Naive B cell (primary cell): Measurements from ENCODE around the gene USP12. TPM values are rescaled to one million over a fixed set of nuclear protein-coding genes. Genes with fewer than 3 reads are reported as not detected.
"Not testable (repeated sequence)": the region's sequence is repeated elsewhere in the genome, so short reads cannot be mapped to it uniquely, and the experiment has no call there.

Experiments used
- ATAC-seq, 2 donors: fragments of 150-1000 bp; cut with Tn5 transposase; 2 replicates each; pipeline ENCODE4 v1.10.0; 2021; ENCODE audit warnings: low read depth in 2 of 2, mild to moderate bottlenecking in 2 of 2, moderate library complexity in 2 of 2
- DNase-seq: peaks from one replicate; pipeline ENCODE4 v3.0.0; 2022
- H3K27ac Mint-ChIP-seq, 6 donors: one replicate each; pipeline ENCODE4 v1.8.0; 2020 to 2022; ENCODE audit warnings: mild to moderate bottlenecking in 6 of 6, mixed read lengths in 6 of 6, moderate library complexity in 5 of 6, inconsistent platforms in 2 of 6
- H3K27me3 Mint-ChIP-seq, 3 donors: one replicate each; pipeline ENCODE4 v1.8.0; 2021 to 2022; ENCODE audit warnings: mixed read lengths in 3 of 3, mild to moderate bottlenecking in 1 of 3
- H3K36me3 Mint-ChIP-seq, 2 donors: one replicate each; pipeline ENCODE4 v1.8.0; 2020 to 2022; ENCODE audit warnings: mixed read lengths in 2 of 2, inconsistent platforms in 1 of 2, mild to moderate bottlenecking in 1 of 2
- H3K4me1 Mint-ChIP-seq, 3 donors: one replicate each; pipeline ENCODE4 v1.8.0; 2020 to 2022; ENCODE audit warnings: mixed read lengths in 3 of 3, inconsistent platforms in 1 of 3, mild to moderate bottlenecking in 1 of 3, moderate library complexity in 1 of 3
- H3K4me3 Mint-ChIP-seq, 8 donors: one replicate each; pipeline ENCODE4 v1.8.0; 2020 to 2022; ENCODE audit warnings: mild to moderate bottlenecking in 8 of 8, mixed read lengths in 8 of 8, moderate library complexity in 8 of 8, inconsistent platforms in 2 of 8
- H3K9me3 Mint-ChIP-seq, 7 donors: one replicate each; pipeline ENCODE4 v1.8.0; 2020 to 2022; ENCODE audit warnings: mixed read lengths in 7 of 7, mild to moderate bottlenecking in 5 of 7, inconsistent platforms in 2 of 7, moderate library complexity in 1 of 7
- polyA plus RNA-seq, 6 donors: library from polyadenylated mRNA; unstranded; fragments of 300-500 nt; fragmentation: Illumina TruSeq; gene quantifications; one replicate each; pipeline ENCODE4 v1.2.3, GENCODE V29; 2021; ENCODE audit warnings: low read depth in 6 of 6

Gene USP12, protein sequence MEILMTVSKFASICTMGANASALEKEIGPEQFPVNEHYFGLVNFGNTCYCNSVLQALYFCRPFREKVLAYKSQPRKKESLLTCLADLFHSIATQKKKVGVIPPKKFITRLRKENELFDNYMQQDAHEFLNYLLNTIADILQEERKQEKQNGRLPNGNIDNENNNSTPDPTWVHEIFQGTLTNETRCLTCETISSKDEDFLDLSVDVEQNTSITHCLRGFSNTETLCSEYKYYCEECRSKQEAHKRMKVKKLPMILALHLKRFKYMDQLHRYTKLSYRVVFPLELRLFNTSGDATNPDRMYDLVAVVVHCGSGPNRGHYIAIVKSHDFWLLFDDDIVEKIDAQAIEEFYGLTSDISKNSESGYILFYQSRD
- polyA plus RNA-seq = 10 to 100 TPM; 49.1 to 91.6 (median 58.2) TPM

DNA sequence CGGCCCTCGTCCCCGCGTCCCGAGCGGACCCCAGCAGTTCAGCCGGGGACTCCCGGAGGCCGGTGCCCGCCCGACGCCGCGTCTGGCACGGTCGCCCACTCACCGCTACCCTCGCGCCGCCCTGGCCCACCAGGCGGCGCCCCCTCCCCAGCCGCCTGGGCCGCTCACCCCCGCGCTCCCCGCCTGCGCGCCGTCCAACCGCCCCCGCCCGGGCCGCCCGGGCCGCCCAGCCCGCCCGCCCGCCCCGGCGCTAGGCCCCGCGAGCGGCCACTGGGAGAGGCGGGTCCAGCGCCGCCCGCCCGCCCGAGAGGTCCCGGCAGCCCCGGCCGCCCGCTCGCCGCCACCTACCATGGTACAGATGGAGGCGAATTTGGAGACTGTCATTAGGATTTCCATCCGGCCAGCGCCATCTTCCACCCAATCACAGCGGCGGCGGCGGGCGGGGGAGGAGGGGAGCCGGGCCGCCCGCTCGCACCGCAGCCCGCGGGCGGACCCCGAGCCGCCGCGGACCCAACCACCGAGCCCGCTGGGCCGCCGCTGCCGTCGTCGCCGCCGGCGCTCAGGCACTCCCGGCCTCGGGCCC, at the start of gene USP12:
Gene USP12 (minus strand): TSS at position 568 of the 583 bp plus-strand sequence. CDS start 172 bp downstream, at position 396.
- Mint-ChIP-seq H3K36me3 (no peaks in the 10 kb centered on the region), H3K27ac (peak within 1 kb of the TSS; percentile 92 to 99 (median 98)), H3K9me3 (no peaks in the 10 kb centered on the region), H3K27me3 (no peaks in the 10 kb centered on the region), H3K4me3 (peak within 1 kb of the TSS; percentile 92 to 99 (median 97)), H3K4me1 (peaks cover 51 to 58% (median 53%) of the 10 kb centered on the region in 3 donors)
- ATAC-seq = peak; percentile 19 to 22
- DNase-seq = peak; percentile 47

DNA sequence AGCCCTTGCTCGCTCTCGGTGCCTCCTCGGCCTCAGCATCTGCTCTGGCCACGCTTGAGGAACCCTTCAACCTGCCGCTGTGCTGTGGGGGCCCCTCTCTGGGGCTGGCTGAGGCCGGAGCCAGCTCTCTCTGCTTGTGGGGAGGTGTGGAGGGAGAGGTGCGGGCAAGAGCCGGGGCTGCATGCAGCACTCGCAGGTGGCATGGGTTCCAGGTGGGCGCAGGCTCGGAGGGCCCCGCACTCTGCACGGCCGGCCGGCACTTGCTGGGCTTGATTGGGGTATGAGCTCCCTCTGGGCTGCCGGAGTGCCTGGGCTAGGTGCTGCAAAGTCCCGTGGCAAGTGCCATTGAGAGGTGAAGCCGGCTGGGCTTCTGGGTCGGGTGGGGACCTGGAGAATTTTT, 48.0 kb upstream of the USP12 start:
- Mint-ChIP-seq H3K4me1 (peaks cover 40 to 53% (median 51%) of the 10 kb centered on the region in 3 donors), H3K4me3 (peak overlapping the region in 1 of 8 donors; percentile 3), H3K36me3 (peaks cover 0 to 11% of the 10 kb centered on the region in 2 donors), H3K27me3 (no peaks in the 10 kb centered on the region), H3K9me3 (peaks cover 0 to 15% (median 0%) of the 10 kb centered on the region in 7 donors), H3K27ac (peak overlapping the region in 2 of 6 donors; percentile 3 to 51)
- ATAC-seq (no peak), DNase-seq (no peak)

DNA sequence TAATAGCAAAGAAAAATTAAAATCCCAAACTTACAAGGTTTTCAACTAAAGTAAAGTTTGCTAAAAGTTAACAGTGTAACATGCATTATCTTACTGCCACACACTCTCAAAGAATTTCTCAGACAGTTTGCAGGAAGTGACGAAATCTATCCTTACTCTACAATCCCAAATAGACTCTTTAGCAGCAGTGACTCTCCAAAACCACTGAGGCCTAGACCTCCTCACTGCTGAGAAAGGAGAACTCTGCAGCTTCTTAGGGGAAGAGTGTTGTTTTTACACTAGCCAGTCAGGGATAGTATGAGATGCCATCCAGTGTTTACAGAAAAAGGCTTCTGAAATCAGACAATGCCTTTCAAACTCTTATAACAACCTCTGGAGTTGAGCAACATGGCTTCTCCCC, 47.2 kb upstream of the USP12 start:
- not testable (repeated sequence) for H3K27me3 Mint-ChIP-seq, DNase-seq, H3K4me3 Mint-ChIP-seq, ATAC-seq
- H3K9me3 Mint-ChIP-seq = peaks cover 0 to 13% (median 0%) of the 10 kb centered on the region in 7 donors
- peak overlapping the region in 1 of 6 donors; percentile 32 for H3K27ac Mint-ChIP-seq
- H3K4me1 Mint-ChIP-seq = peaks cover 38 to 51% (median 46%) of the 10 kb centered on the region in 3 donors
- peaks cover 0 to 18% of the 10 kb centered on the region in 2 donors for H3K36me3 Mint-ChIP-seq

DNA sequence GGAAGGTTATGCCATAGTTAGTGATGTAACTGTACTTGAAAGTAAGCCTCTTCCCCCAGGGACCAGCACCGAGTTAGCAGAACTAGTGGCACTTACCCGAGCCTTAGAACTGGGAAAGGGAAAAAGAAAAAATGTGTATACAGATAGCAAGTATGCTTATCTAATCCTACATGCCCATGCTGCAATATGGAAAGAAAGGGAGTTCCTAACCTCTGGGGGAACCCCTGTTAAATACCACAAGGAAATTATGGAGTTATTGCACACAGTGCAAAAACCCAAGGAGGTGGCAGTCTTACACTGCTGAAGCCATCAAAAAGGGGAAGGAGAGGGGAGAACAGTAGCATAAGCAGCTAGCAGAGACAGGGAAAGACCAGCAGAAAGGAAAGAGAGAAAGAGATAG, 46.2 kb upstream of the USP12 start:
- DNase-seq, ATAC-seq, H3K27me3 Mint-ChIP-seq: not testable (repeated sequence)
- Mint-ChIP-seq H3K9me3 (peaks cover 0 to 13% (median 0%) of the 10 kb centered on the region in 7 donors), H3K4me3 (peak overlapping the region in 2 of 8 donors; percentile 9 to 68), H3K4me1 (peaks cover 33 to 48% (median 38%) of the 10 kb centered on the region in 3 donors), H3K36me3 (peaks cover 0 to 19% of the 10 kb centered on the region in 2 donors), H3K27ac (peak overlapping the region in 3 of 6 donors; percentile 0 to 66 (median 3))

DNA sequence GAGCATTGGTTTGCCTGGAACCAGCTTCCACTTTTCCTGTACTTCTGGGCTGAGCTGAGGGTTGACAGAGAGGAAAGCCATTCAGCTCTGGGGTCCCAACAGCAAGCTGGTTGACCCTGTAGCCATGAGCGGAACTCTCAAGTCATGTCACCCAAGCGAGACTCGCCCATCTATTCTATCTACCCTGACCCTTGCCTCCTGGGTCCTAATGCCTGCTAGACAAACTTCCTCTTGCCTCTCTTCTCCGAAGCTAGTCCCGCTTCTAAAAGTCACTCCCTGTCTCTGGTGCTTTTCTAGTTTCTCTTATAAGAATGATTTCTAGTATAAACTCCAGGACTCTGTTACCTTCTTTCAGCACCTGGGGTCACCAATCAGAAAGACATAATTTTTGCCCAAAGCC, 41.8 kb upstream of the USP12 start:
- not testable (repeated sequence) for H3K27ac Mint-ChIP-seq, DNase-seq, H3K36me3 Mint-ChIP-seq, ATAC-seq, H3K27me3 Mint-ChIP-seq, H3K9me3 Mint-ChIP-seq
- Mint-ChIP-seq H3K4me1 (peaks cover 10 to 21% (median 14%) of the 10 kb centered on the region in 3 donors), H3K4me3 (peak overlapping the region in 6 of 8 donors; percentile 4 to 88 (median 48))

DNA sequence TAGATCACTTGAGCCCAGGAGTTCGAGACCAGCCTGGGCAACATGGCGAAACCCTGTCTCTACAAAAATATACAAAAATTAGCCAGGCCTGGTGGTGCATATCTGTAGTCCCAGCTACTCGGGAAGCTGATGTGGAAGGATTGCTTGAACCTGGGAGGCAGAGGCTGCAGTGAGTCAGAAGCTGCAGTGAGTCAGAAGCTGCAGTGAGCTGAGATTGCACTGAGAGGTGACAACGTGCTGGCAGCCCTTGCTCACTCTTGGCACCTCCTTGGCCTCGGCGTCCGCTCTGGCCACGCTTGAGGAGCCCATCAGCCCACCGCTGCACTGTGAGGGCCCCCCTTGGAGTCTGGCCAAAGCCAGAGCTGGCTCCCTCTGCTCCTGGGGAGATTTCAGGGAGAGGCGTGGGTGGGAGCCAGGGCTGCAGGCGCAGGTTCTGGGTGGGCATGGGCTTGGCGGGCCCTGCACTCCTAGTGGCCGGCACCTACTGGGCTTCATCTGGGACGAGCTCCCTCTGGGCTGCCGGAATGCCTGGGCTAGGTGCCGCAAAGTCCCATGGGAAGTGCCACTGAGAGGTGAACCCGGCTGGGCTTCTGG, 40.3 kb upstream of the USP12 start:
- Mint-ChIP-seq H3K9me3 (peaks cover 0 to 4% (median 0%) of the 10 kb centered on the region in 7 donors), H3K4me3 (no peak overlapping the region), H3K27ac (peak overlapping the region in 1 of 6 donors; percentile 89), H3K4me1 (peaks cover 0 to 9% (median 4%) of the 10 kb centered on the region in 3 donors), H3K27me3 (no peaks in the 10 kb centered on the region), H3K36me3 (peaks cover 7 to 8% of the 10 kb centered on the region in 2 donors)
- no peak for ATAC-seq
- DNase-seq = no peak

DNA sequence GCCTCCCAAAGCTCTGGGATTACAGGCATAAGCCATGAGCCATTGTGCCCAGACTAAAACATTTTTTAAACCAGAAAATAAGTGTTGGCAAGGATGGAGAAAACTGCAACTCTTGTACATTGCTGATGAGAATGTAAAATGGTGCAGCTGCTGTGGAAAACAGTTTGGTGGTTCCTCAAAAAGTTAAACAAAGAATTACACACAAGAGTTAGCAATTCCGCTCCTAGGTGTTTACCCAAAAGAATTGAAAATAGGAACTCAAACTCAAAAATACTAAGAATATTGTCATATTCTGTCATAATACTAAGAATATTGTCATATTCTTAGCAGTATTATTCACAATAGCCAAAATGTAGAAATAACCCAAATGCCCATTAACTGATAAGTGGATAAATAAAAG, 39.7 kb upstream of the USP12 start:
- Mint-ChIP-seq H3K4me3 (no peak overlapping the region), H3K27ac (peak overlapping the region in 1 of 6 donors; percentile 89)

DNA sequence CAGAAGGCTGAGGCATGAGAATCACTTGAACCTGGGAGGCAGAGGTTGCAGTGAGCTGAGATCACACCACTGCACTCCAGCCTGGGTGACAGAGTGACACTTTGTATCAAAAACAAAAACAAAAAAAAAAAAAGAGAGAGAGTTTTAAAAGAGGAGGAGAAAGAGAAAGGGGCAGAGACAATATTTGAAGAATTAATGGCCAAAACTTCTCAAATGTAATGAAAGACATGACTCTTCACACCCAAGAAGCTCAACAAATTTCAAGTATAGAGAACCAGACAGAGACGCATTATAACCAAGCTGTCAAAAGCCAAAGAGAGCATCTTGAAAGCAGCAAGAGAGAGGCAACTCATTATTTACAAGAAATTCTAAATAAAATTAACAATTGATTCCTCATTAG, 36.9 kb upstream of the USP12 start:
- H3K9me3 Mint-ChIP-seq = peaks cover 0 to 4% (median 0%) of the 10 kb centered on the region in 7 donors
- DNase-seq = no peak
- peaks cover 0 to 7% of the 10 kb centered on the region in 2 donors for H3K36me3 Mint-ChIP-seq
- no peak for ATAC-seq
- peak overlapping the region in 1 of 6 donors; percentile 87 for H3K27ac Mint-ChIP-seq
- H3K4me3 Mint-ChIP-seq = no peak overlapping the region
- H3K4me1 Mint-ChIP-seq = peaks cover 0 to 6% (median 0%) of the 10 kb centered on the region in 3 donors
- H3K27me3 Mint-ChIP-seq = no peaks in the 10 kb centered on the region

More for the DNA sequence above, 39.7 kb upstream of the USP12 start:
- Mint-ChIP-seq H3K36me3 (peaks cover 7 to 8% of the 10 kb centered on the region in 2 donors), H3K9me3 (peaks cover 0 to 4% (median 0%) of the 10 kb centered on the region in 7 donors), H3K27me3 (no peaks in the 10 kb centered on the region), H3K4me1 (peaks cover 0 to 9% (median 4%) of the 10 kb centered on the region in 3 donors)
- DNase-seq = no peak
- ATAC-seq = no peak

DNA sequence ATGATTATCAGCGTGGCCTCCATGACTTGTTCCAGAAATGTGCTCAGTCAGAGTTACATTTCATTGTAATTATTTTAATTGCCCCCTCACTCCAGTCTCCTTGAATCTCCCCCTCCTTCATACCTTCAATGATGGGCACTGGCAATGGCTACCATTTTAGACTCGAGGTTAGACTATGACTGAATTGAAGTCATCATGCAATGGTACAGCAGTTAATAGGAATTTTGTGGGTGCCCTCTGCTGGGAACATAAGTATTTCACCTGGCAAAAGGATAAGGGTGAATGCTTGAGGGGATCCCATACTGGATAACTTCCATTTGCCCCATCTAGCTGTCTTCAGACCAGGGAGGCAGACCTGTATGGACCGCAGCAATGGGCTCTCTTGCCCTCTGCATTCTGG, 32.2 kb upstream of the USP12 start:
- H3K4me3 Mint-ChIP-seq = no peak overlapping the region
- ATAC-seq (no peak), DNase-seq (no peak)
- H3K4me1 Mint-ChIP-seq = no peaks in the 10 kb centered on the region
- peaks cover 0 to 1% (median 0%) of the 10 kb centered on the region in 7 donors for H3K9me3 Mint-ChIP-seq
- peaks cover 0 to 7% of the 10 kb centered on the region in 2 donors for H3K36me3 Mint-ChIP-seq
- H3K27me3 Mint-ChIP-seq = no peaks in the 10 kb centered on the region
- peak overlapping the region in 1 of 6 donors; percentile 42 for H3K27ac Mint-ChIP-seq

DNA sequence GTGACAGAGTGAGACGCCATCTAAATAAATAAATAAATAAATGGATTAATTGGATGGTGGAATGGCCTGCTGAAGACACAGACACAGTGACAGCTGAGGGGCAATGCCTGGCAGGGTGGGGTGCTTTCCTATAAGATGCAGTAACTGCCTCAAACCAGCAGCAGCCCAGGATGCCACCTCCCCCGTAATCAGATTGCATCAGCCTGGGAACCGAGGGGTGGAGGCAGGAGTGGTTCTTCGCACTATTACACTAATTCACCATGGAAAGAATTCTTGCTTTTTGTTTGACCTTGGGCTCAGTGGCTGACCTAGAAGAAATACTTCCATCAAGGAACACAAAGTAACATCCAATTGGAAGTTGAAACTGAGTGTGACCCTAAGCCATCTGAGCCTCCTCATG, 31.6 kb upstream of the USP12 start:
- peaks cover 0 to 1% (median 0%) of the 10 kb centered on the region in 7 donors for H3K9me3 Mint-ChIP-seq
- no peaks in the 10 kb centered on the region for H3K27me3 Mint-ChIP-seq
- H3K27ac Mint-ChIP-seq = no peak overlapping the region
- H3K36me3 Mint-ChIP-seq = peaks cover 0 to 7% of the 10 kb centered on the region in 2 donors
- ATAC-seq (no peak), DNase-seq (no peak)
- no peak overlapping the region for H3K4me3 Mint-ChIP-seq
- no peaks in the 10 kb centered on the region for H3K4me1 Mint-ChIP-seq

DNA sequence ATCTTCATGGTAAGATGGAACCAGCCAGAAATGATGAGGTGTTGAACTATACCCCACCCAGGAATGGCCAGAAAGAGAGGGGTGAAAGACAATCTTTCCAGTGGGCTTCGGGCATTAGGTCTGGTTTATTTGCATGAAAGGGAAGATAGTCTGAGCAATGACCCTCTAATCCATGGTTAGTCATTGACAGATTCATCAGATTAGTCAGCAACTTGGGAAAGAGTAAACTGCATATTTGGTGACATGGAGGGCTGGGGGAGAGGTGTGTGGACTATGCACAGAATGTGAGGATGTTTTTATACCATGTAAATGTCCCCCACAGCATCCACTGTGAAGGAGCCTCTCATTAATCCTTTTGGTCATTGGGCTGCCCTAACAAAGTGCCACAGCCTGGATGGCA, 30.1 kb upstream of the USP12 start:
- Mint-ChIP-seq H3K4me3 (no peak overlapping the region), H3K27ac (no peak overlapping the region), H3K27me3 (no peaks in the 10 kb centered on the region), H3K9me3 (peaks cover 0 to 5% (median 0%) of the 10 kb centered on the region in 7 donors), H3K36me3 (no peaks in the 10 kb centered on the region), H3K4me1 (no peaks in the 10 kb centered on the region)
- DNase-seq = no peak
- ATAC-seq = no peak

DNA sequence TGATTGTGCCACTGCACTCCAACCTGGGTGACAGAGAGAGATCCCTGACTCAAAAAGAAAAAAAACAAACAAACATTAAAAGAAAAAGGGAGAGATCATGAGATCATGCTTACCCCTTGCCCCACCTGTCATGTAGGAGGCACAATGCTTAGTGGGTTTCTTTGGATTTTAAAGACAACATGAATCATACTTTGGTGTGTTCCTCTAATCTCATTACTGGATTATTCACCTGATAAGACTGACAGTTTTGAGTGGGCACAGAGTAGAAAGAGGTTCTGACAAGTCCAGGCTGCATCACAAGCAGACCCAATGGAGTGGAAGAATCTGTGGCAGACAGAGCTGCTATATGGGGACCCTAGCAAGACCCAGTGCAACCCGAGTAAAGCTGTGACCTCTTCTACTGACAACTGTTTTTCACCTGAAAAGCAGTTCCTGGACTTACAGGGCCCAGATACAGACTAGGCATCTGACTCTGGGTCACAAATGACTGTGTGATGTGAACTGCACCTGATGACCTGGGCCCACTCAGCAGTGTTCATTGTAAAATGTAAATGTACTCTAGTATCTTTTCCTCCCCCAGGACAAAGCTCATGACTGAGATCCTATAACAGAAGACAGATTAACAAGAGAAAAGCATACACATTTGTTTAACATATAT, 28.9 kb upstream of the USP12 start:
- Mint-ChIP-seq H3K36me3 (no peaks in the 10 kb centered on the region), H3K27me3 (peaks cover under 1 to 5% (median 2%) of the 10 kb centered on the region in 3 donors), H3K27ac (no peak overlapping the region), H3K9me3 (peaks cover 0 to 5% (median 0%) of the 10 kb centered on the region in 7 donors), H3K4me3 (peak overlapping the region in 1 of 8 donors; percentile 16), H3K4me1 (no peaks in the 10 kb centered on the region)
- ATAC-seq = no peak
- no peak for DNase-seq

DNA sequence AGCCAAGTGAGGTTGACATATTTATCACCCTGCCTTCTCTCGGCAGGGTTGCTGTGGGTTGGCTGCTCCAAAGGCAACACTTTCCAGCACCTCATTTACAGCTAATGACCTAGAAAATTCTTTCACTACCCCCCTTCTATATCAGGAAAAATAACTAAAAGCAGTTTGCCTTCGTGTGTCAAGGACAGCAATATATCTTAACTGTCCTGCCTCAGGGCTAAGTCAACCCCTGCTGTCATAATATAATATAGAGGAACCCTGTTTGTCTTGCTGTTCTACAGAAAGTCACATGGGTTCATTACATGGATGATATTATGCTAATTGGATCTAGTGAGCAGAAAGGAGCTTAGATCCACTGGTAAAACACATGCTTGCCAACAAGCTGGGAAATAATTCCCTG, 28.1 kb upstream of the USP12 start:
- H3K27me3 Mint-ChIP-seq = peaks cover 7 to 9% (median 8%) of the 10 kb centered on the region in 3 donors
- DNase-seq (no peak), ATAC-seq (no peak)
- H3K27ac Mint-ChIP-seq = no peak overlapping the region
- H3K4me1 Mint-ChIP-seq = no peaks in the 10 kb centered on the region
- peaks cover 0 to 5% (median 0%) of the 10 kb centered on the region in 7 donors for H3K9me3 Mint-ChIP-seq
- H3K4me3 Mint-ChIP-seq = no peak overlapping the region
- H3K36me3 Mint-ChIP-seq = no peaks in the 10 kb centered on the region
